GM12878 (cell line): Measurements from ENCODE around the gene B4GALNT4. TPM values are rescaled to one million over a fixed set of nuclear protein-coding genes. Genes with fewer than 3 reads are reported as not detected.

Experiments
- ATAC-seq: fragments of 200-7000 bp; cut with Tn5 transposase; 3 replicates; pipeline ENCODE4 v1.9.1; 2020; ENCODE audit warnings: mild to moderate bottlenecking, moderate library complexity
- BruUV-seq: library from RNA; stranded (reverse); fragments of 400-500 nt; replicated peaks from 2 replicates; lab custom pipeline; 2021; lab: Mats Ljungman, UMichigan
- CTCF ChIA-PET: fragments of 300-600 bp; sonication (Branson Sonifier 250); formaldehyde crosslinking; extraction: SDS; loops from one replicate; lab custom pipeline; 2021; ENCODE audit warnings: inconsistent platforms; lab: Yijun Ruan, JAX
- POLR2A ChIA-PET: fragments of 350-600 bp; formaldehyde crosslinking; extraction: SDS; loops from one replicate; lab custom pipeline; 2021; ENCODE audit warnings: inconsistent platforms; lab: Charles Lee
- RAD21 ChIA-PET: fragments of 300-600 bp; sonication (Branson Sonifier 250); formaldehyde crosslinking; loops from one replicate; lab custom pipeline; 2023; ENCODE audit warnings: antibody characterized with exemption; ENCODE audit not compliant: unreplicated experiment; lab: Charles Lee
- SMC1A ChIA-PET: fragments of 300-600 bp; sonication (Branson Sonifier 250); formaldehyde crosslinking; loops from one replicate; lab custom pipeline; 2023; ENCODE audit not compliant: unreplicated experiment, uncharacterized antibody; lab: Charles Lee
- DNase-seq: peaks from one replicate; pipeline ENCODE4 v3.0.0-alpha.2; 2011; ENCODE audit warnings: low read depth, low spot score
- FAIRE-seq: peaks from 3 replicates; lab custom pipeline; 2011; peaks lifted over from hg19 to GRCh38; lab: Jason Lieb, UNC
- H2AFZ ChIP-seq: 2 replicates; pipeline ENCODE4 v1.6.0; 2011; ENCODE audit warnings: low read depth, low read length, control low read depth; ENCODE audit not compliant: control insufficient read depth
- H3K27ac ChIP-seq: 2 replicates; pipeline ENCODE4 v1.5.1; 2011; ENCODE audit warnings: control low read depth; ENCODE audit not compliant: control insufficient read depth, insufficient read depth
- H3K27me3 ChIP-seq, 2 experiments: replicated peaks in 1 of 2; 2 replicates each; pipeline versions ENCODE4 v1.6.0 to v1.6.1; 2011; ENCODE audit warnings: low read length in 1 of 2; ENCODE audit not compliant: control insufficient read depth in 2 of 2, insufficient read depth in 2 of 2
- H3K36me3 ChIP-seq, 2 experiments: 2 replicates each; pipeline ENCODE4 v1.5.1; 2011; ENCODE audit warnings: low read length in 1 of 2; ENCODE audit not compliant: control insufficient read depth in 2 of 2, insufficient read depth in 2 of 2
- H3K4me1 ChIP-seq: 2 replicates; pipeline ENCODE4 v1.6.1; 2011; ENCODE audit warnings: mild to moderate bottlenecking, low read length, moderate library complexity, mixed read lengths; ENCODE audit not compliant: control insufficient read depth, insufficient read depth
- H3K4me2 ChIP-seq: 2 replicates; pipeline ENCODE4 v1.6.0; 2011; ENCODE audit warnings: control low read depth; ENCODE audit not compliant: control insufficient read depth, insufficient read depth
- H3K4me3 ChIP-seq: fragments of 200-600 bp; sonication (generic); 2 replicates; pipeline ENCODE4 v1.5.1; 2016
- H3K79me2 ChIP-seq: 2 replicates; pipeline ENCODE4 v1.6.0; 2011; ENCODE audit warnings: low read length; ENCODE audit not compliant: control insufficient read depth, insufficient read depth
- H3K9ac ChIP-seq: 2 replicates; pipeline ENCODE4 v1.8.0; 2011; ENCODE audit warnings: low read length, control low read depth, mixed read lengths; ENCODE audit not compliant: control insufficient read depth, insufficient read depth
- H3K9me3 ChIP-seq: replicated peaks from 3 replicates; pipeline ENCODE4 v1.5.1; 2011; ENCODE audit warnings: mild to moderate bottlenecking, low read length; ENCODE audit not compliant: control insufficient read depth, insufficient read depth
- H4K20me1 ChIP-seq: 2 replicates; pipeline ENCODE4 v1.6.0; 2011; ENCODE audit not compliant: control insufficient read depth, insufficient read depth
- CBX5 ChIP-seq: sonication (generic); IDR thresholded peaks from 2 replicates; pipeline ENCODE4 v1.6.1; 2016; ENCODE audit warnings: low read depth, moderate library complexity, mild to moderate bottlenecking, inconsistent platforms
- EED ChIP-seq: sonication (generic); IDR thresholded peaks from 2 replicates; pipeline ENCODE4 v1.6.1; 2016; ENCODE audit warnings: antibody characterized with exemption, low read depth
- HCFC1 ChIP-seq: fragments of 150-350 bp; IDR thresholded peaks from 2 replicates; pipeline ENCODE4 v1.6.1; 2014; ENCODE audit warnings: low read length
- KDM1A ChIP-seq: fragments of 200-600 bp; sonication (generic); IDR thresholded peaks from 2 replicates; pipeline ENCODE4 v1.6.1; 2016; ENCODE audit warnings: borderline replicate concordance
- LARP7 ChIP-seq: fragments of 450-650 bp; IDR thresholded peaks from 2 replicates; pipeline ENCODE4 v1.6.1; 2017; ENCODE audit warnings: mild to moderate bottlenecking
- NR2F1 ChIP-seq: fragments of 450-650 bp; conservative IDR thresholded peaks from 2 replicates; pipeline ENCODE4 v1.6.1; 2017; ENCODE audit warnings: mild to moderate bottlenecking
- RBBP5 ChIP-seq: fragments of 200-600 bp; sonication (generic); conservative IDR thresholded peaks from 2 replicates; pipeline ENCODE4 v1.6.1; 2016
- RELB ChIP-seq: fragments of 450-650 bp; IDR thresholded peaks from 2 replicates; pipeline ENCODE4 v1.6.1; 2017; ENCODE audit warnings: low read depth, mild to moderate bottlenecking, moderate library complexity
- ZBED1 ChIP-seq: IDR thresholded peaks from 2 replicates; pipeline ENCODE4 v1.6.1; 2016; ENCODE audit warnings: borderline replicate concordance
- ZNF24 ChIP-seq: fragments of 450-650 bp; IDR thresholded peaks from 2 replicates; pipeline ENCODE4 v1.6.1; 2017; ENCODE audit warnings: antibody characterized with exemption, mild to moderate bottlenecking
- WGBS: methylation state at CpG from one replicate; pipeline ENCODE4 v1.1.6; 2016; ENCODE audit warnings: low lambda C conversion rate; ENCODE audit not compliant: insufficient replicate concordance, insufficient coverage; ENCODE audit errors: missing lambda C conversion rate; 5-methylcytosine and 5-hydroxymethylcytosine counted together
- in situ Hi-C: fragments of 300-500 bp; cut with MboI; formaldehyde crosslinking; loops from 9 replicates; pipeline ENCODE4 v1.14.3; 2018; ENCODE audit warnings: mixed read lengths
- intact Hi-C: fragments of 100-400 bp; cut with micrococcal nuclease; formaldehyde crosslinking; loops from one replicate; pipeline ENCODE4 v1.14.2; 2022; ENCODE audit not compliant: unreplicated experiment
- polyA plus RNA-seq, 11 experiments: library from polyadenylated mRNA; depleted of rRNA in 4 of 11; unstranded in 6 of 11; stranded (reverse) in 5 of 11; fragments of >200 nt; fragmentation: Nextera tagmentation in 4 of 11; fragmentation: Illumina TruSeq in 1 of 11; extraction: Ambion mirVana in 4 of 11; extraction: Trizol in 1 of 11; gene quantifications; 1 replicate in 1 of 11; 2 replicates in 10 of 11; pipeline versions ENCODE4 v1.2.1 to v1.2.3, GENCODE V29; 2011 to 2016; ENCODE audit warnings: inconsistent platforms in 2 of 11, missing spikeins in 2 of 11, low read depth in 1 of 11
- total RNA-seq, 4 experiments: library from RNA; depleted of rRNA in 3 of 4; stranded (reverse); fragments of >200 nt in 3 of 4; fragmentation: Illumina TruSeq in 1 of 4; extraction: Trizol in 1 of 4; gene quantifications; 2 replicates each; pipeline versions ENCODE4 v1.2.1 to v1.2.3, GENCODE V29; 2013 to 2021
- TF ChIP-seq, protein P1 (sequence below): fragments of 450-650 bp; IDR thresholded peaks from 2 replicates; pipeline ENCODE4 v1.6.1; 2016; ENCODE audit warnings: mild to moderate bottlenecking

B4GALNT4 gene
- total and polyA plus RNA-seq, 10 of the 15 experiments (the other 5 are each of a cell fraction or from before 2014, with no cell fraction given): 0.04 to 0.82 (median 0.40) TPM; not detected in 6

- POLR2A ChIA-PET: no interaction called here
- Histone ChIP-seq H3K4me3 (no peak overlapping the region), H3K4me1 (no peaks in the 10 kb centered on the region), H3K27me3 (no peaks in the 10 kb centered on the region), H2AFZ (no peak overlapping the region), H4K20me1 (no peaks in the 10 kb centered on the region), H3K4me2 (no peak overlapping the region), H3K9ac (no peak overlapping the region), H3K79me2 (no peaks in the 10 kb centered on the region), H3K36me3 (no peaks in the 10 kb centered on the region), H3K27ac (no peak overlapping the region), H3K9me3 (no peaks in the 10 kb centered on the region; the same call in 2 of the 3 replicates)
- no peak for ATAC-seq
- no peak for TF ChIP-seq NR2F1
- no peak for TF ChIP-seq ZBED1
- no peak for TF ChIP-seq EED
- TF ChIP-seq, protein P1, sequence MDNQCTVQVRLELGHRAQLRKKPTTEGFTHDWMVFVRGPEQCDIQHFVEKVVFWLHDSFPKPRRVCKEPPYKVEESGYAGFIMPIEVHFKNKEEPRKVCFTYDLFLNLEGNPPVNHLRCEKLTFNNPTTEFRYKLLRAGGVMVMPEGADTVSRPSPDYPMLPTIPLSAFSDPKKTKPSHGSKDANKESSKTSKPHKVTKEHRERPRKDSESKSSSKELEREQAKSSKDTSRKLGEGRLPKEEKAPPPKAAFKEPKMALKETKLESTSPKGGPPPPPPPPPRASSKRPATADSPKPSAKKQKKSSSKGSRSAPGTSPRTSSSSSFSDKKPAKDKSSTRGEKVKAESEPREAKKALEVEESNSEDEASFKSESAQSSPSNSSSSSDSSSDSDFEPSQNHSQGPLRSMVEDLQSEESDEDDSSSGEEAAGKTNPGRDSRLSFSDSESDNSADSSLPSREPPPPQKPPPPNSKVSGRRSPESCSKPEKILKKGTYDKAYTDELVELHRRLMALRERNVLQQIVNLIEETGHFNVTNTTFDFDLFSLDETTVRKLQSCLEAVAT: no peak
- no peak for TF ChIP-seq RELB
- TF ChIP-seq RBBP5: no peak
- TF ChIP-seq ZNF24: no peak
- TF ChIP-seq KDM1A: no peak
- TF ChIP-seq LARP7: no peak
- TF ChIP-seq CBX5: no peak
- TF ChIP-seq HCFC1: no peak
- intact Hi-C loops: no loop called here
- BruUV-seq: no TSS peak
- SMC1A ChIA-PET: no interaction called here
- DNase-seq: no peak
- FAIRE-seq: no peak
- CTCF ChIA-PET: no interaction called here
- in situ Hi-C loops: no loop called here
- WGBS: 76% methylated on average over 6 of the region's 11 CpGs
- RAD21 ChIA-PET: no interaction called here
Measured at GRCh38 chr11:390175-390574, 20.9 kb downstream of the B4GALNT4 start.
